EH (cell line): ENCODE results near the gene NOSIP.
"Not testable (repeated sequence)": the region's sequence is repeated elsewhere in the genome, so short reads cannot be mapped to it uniquely, and the experiment has no call there.

ENCODE experiments used
- DNase-seq: peaks from one replicate; pipeline ENCODE4 v3.0.0-alpha.2; 2015; ENCODE audit warnings: low read depth

The NOSIP gene, protein sequence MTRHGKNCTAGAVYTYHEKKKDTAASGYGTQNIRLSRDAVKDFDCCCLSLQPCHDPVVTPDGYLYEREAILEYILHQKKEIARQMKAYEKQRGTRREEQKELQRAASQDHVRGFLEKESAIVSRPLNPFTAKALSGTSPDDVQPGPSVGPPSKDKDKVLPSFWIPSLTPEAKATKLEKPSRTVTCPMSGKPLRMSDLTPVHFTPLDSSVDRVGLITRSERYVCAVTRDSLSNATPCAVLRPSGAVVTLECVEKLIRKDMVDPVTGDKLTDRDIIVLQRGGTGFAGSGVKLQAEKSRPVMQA

DNA sequence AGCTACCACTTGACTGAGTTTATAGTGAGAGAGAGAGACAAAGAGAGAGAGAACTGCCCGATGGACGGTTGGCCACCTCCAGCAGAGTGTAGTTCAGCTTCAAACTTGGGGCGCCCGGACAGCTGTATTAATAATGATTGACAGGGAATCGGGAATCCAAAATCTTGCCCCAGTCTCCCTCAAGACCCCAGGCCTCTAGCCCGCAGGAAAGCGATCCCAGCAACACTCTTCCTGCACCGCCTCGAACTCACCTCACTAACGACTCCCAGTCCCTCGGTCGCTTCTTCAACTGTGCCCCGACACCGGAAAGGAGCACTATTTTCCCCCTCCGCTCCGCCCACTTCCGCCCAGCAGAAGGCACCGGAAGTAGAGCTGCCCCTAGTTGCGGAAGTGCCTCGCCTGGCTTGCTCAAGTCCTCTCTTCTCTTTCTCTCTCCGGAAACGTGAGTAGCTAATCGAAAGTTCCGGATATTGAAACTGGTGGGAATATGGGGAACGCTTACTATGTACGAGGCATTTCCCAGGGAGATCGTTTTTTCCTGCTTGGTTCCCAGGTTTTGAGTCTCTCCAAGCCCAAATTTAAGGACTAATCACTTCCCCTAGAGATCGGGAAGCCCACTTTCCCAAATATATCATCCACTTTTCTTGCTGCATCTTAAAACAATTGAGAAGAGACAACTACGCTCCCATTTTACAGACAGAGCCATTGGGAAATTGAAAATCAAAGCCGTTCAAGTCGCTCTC is at the start of gene NOSIP:
Gene NOSIP (minus strand): TSS at position 293 of the 743 bp plus-strand sequence. CDS start 19,865 bp downstream, outside the sequence.
- DNase-seq: peak; percentile 96

DNA sequence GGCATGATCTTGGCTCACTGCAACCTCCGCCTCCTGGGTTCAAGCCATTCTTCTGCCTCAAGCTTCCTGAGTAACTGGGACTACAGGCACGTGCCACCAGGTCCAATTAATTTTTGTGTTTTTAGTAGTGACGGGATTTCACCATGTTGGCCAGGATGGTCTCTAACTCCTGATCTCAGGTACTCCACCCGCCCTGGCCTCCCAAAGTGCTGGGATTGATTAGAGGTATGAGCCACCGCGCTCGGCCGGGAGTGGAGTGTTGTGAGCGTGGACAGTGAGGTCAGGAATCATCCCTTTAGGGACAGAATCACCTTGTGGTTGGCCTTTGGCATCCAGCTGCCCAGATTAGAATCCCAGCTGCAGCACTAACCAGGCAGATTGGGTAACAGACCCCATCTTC is 49.3 kb upstream of the NOSIP start:
- no peak for DNase-seq

DNA sequence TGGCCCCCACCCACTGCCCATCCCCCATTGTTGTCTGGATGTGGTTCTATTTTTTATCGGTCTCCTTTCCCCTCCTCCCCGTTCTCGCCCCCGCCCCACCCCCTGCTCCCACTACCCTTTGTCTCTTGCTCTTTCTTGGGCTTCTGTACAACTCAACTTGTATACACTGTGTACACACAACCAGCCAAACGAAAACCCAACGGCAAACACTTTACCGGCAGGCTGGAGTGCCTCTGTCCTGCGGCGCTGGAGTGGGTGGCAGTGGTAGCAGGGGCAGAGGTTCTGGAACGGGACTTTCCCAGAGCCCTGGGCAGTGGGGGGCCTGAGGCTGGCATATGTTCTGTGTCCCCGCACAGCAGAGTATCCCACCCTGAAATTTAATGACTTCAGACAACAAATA is 45.9 kb upstream of the NOSIP start:
- no peak for DNase-seq

DNA sequence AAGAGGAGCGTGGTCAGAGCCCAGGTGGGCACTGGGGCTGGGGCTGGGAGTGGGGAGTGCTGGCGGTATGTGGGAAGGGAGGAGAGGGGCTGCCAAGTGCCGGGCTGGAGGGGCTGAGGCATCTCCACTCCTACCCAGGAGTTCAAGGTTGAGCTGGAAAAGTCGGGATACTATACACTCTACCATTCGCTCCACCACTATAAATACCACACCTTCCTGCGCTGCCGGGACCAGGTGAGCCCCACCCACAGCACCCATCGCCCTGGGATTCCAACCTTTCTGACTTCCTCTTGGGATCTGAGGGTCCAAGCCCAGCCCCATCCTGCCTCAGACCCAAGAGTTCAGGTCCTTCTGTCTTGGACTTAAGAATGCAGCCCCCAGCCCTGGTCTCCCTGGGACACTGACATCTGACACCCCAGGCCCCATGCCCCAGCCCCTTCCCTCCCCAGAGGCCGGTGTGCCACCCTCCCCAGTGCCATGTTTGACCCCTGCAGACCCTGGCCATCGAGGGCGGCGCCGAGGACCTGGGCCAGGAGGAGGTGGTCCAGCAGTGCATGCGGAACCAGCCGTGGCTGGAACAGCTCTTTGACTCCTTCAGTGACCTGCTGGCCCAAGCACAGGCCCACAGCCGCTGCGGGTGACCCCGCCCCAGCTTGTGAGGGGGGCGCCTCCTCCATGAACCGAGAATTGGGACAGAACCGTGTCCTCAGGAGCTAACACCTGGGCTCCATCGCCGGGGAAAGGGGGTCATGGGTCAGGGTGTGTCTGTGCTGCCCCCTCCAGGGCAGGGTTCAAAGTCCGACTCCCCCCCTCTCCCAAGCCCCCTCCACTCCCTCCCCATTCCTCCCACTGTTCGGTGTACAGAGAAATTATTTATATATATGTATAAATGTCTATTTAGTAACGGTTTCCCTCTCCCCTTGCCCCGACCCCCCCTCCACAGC is 44.9 kb upstream of the NOSIP start:
- DNase-seq: no peak

DNA sequence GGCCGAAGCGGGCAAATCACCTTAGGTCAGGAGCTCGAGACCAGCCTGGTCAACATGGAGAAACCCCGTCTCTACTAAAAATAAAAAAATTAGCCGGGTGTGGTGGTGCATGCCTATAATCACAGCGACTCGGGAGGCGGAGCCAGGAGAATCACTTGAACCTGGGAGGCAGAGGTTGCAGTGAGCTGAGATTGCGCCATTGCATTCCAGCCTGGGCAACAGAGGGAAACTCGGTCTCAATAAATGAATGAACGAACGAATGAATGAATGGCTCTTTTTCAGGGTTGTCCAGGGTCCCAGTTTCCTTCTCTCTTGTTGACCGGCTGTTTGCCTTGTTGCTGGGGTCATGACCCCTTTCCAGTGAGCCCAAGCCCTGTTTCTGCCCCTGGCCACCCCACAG is 37.5 kb upstream of the NOSIP start:
- DNase-seq: not testable (repeated sequence)

DNA sequence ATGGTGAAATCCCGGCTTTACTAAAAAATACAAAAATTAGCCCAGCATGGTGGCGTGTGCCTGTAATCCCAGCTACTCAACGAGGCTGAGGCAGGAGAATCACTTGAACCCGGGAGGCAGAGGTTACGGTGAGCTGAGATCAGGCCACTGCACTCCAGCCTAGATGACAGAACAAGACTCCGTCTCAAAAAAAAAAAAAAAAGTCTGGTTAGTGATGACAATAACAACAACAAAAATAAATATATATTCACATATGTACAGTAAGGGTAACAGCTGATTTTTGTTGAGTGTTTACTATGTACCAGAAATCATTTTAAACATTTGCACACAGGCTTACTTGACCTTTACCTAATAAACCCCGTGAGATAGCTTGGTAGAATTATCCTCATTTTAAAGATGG is 36.6 kb upstream of the NOSIP start:
- no peak for DNase-seq

DNA sequence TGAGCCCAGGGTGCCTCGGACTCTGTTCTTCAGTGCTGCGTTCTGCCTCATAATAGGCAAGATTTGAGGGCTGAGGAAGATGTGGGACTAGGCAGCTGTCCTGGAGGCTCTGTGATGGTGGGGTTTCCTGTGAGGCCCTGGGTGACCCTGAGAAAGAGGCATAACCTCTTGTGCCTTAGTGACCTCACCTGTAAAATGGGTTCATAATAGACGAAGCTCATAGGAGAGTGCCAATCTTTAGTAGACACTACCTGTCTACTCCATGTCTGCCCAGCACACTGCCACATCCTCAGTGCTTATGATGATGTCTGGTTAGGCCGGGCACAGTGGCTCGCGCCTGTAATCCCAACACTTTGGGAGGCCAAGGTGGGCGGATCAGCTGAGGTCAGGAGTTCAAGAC is 36.2 kb upstream of the NOSIP start:
- no peak for DNase-seq

DNA sequence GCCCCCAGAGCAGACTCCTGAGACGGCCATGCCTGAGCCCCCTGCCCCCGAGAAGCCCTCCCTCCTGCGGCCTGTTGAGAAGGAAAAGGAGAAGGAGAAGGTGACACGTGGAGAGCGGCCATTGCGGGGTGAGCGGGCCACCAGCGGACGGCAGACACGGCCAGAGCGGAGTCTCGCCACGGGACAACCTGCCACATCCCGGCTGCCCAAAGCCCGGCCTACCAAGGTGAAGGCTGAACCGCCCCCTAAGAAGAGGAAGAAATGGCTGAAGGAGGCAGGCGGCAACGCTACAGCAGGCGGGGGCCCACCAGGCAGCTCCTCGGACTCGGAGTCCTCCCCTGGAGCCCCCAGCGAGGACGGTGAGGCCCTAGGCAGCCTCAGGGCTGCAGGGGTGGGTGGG is 35.5 kb upstream of the NOSIP start:
- no peak for DNase-seq

DNA sequence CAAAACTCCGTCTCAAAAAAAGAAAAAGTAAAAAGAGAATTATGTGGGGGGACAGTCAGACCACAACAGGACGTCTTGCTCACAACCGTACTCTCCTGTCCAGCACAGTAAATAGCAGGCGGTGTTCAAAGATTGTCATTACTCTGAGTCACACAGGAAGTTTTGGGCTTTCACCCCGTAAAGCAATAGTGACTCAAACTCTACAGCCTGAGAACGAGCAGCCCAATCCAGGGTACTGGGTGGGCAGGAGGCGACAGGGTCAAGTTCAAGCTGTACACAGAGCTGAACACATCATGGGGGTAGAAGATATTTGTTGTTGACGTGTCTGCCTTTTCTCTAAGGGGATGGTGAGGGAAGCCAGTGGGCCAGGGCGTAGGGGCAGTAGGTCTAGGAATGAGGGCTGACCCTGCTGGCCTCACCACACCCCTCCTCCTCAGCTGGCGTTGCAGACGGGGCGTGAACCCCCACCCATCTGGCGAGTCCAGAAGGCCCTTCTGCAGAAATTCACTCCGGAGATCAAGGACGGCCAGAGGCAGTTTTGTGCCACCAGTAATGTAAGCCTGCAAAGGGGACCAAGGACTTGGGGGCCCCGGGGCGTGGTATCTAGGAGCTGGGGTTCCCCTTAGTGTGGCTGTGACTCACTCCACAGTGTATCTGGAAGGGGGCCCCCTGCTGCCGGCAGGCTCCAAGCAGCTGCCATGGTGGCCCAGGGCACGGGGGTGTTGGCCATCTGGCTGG is 33.9 kb upstream of the NOSIP start:
- DNase-seq: peak; percentile 92

DNA sequence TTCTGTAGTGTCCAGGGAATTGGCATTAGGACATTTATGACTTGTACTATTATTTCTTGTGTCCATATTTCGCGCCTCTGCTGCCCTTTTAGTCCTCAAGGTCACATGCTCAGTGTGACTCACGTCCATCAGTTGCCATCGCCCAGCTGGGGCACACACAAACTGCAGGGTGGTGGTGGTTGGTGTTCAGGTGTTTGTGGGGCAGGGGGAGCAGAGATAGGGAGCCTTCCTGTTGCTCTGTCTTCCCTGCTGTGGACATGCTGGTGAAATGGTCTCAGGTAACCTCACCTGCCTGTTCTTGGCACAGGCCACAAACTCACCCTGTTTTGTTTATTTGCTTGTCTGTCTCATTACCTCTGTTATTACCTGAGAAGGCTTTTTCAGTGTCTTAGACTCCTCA is 33.0 kb upstream of the NOSIP start:
- peak; percentile 52 for DNase-seq

DNA sequence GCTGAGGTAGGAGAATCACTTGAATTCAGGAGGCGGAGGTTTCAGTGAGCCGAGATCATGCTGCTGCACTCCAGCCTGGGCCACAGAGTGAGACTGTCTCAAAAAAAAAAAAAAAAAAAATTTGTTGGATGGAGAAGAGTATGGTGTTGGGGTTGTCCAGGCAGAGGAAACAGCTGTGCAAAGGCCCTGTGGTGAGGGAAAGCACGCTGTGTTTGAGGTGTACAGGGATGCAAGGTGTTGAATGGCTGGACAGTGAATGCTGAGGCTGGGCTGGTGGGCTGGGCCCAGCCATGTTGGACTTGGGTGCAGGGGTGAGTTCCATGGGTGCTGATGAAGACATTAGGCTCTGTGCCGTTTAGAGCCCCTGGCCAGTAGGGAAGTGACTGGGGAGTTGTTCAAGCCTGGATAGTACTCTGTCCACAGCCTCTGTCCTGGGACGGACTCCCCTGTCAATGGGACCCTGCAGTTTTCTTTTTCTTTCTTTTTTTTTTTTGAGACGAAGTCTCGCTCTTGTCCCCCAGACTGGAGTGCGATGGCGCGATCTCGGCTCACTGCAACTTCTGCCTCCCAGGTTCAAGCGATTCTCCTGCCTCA is 29.2 kb upstream of the NOSIP start:
- no peak for DNase-seq

DNA sequence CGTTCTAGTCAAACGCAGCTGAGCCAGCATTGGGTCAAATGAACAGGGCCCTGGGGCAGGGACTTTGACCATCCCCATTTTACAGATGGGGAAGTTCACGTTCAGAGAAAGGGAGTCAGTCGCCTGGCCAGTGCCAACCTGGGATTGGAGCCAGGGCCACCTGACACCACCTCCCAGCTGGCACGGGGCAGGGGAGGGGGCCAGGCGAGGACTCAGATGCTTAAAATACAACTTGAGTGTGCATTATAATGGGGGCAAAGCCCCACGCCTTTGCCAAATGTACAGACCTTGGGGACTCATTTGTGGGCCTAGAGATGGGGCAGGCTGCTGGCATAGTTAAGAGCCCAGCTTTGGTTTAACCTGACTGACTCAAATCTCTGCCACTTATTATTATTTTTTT is 25.2 kb upstream of the NOSIP start:
- no peak for DNase-seq

DNA sequence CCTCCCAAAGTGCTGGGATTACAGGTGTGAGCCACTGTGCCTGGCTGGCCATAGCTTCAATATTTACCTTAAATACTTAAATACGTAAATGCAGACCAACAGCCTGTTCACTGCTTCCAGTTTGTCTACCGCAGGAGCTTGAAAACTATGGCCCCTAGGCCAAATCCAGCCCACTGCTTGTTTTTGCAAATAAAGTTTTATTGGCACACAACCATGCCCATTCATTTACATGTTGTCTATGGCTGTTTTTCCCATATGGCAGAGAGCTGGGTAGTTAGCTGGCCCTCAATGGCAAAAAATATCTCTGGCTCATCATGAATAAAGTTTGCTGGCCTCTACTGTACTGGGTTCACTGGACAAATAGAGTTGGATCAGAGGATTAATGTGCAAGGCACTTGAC is 22.4 kb upstream of the NOSIP start:
- DNase-seq: no peak

DNA sequence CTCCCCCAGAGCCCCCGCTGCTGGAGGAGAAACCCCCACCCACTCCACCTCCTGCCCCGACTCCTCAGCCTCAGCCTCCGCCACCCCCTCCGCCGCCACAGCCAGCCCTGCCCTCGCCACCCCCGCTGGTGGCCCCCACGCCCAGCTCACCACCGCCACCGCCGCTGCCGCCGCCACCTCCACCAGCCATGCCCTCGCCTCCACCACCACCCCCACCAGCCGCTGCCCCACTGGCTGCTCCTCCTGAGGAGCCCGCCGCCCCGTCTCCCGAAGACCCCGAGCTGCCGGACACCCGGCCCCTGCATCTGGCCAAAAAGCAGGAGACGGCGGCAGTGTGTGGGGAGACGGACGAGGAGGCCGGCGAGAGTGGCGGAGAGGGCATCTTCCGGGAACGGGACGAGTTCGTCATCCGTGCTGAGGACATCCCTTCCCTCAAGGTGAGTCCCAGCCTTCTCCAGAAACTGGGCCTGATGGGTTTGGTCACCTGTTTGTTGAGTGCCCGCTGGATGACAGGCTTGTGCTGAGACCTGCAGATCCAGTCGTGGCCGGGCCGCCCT is 21.2 kb upstream of the NOSIP start:
- no peak for DNase-seq

DNA sequence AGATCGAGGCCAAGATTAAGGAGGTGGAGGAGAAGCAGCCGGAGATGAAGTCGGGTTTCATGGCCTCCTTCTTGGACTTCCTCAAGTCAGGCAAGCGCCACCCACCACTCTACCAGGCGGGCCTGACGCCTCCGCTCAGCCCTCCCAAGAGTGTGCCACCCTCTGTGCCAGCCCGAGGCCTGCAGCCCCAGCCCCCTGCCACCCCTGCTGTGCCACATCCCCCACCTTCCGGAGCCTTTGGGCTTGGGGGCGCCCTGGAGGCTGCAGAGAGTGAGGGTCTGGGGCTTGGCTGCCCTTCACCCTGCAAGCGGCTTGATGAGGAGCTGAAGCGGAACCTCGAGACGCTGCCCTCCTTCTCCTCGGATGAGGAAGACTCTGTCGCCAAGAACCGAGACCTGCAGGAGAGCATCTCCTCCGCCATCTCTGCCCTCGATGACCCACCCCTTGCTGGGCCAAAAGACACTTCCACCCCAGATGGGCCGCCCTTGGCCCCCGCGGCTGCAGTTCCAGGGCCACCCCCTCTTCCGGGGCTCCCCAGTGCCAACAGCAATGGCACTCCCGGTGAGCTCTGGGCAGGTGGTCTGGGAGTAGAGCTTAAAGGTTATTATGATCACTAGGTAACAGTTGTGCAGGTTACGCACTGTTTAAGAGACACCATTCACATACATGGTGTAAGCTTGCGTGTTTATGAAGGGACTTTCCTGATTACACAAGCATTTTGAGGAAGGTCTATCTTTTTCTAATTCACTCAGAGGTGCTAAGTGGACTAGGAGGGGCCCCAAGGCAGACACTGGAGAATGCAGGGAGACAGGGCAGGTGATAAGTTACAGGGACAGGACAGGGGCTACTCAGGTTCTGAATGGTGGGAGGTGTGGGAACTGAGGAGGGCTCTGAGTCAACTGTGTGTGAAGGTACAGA is 19.3 kb upstream of the NOSIP start:
- no peak for DNase-seq

DNA sequence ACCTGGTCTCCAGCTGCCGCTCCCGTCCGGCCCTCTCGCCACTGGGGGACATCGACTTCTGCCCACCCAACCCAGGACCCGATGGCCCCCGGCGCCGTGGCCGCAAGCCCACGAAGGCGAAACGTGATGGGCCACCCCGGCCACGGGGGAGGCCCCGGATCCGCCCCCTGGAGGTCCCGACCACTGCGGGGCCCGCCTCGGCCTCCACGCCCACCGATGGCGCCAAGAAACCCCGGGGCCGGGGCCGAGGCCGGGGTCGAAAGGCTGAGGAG is 17.3 kb upstream of the NOSIP start:
- DNase-seq: no peak

DNA sequence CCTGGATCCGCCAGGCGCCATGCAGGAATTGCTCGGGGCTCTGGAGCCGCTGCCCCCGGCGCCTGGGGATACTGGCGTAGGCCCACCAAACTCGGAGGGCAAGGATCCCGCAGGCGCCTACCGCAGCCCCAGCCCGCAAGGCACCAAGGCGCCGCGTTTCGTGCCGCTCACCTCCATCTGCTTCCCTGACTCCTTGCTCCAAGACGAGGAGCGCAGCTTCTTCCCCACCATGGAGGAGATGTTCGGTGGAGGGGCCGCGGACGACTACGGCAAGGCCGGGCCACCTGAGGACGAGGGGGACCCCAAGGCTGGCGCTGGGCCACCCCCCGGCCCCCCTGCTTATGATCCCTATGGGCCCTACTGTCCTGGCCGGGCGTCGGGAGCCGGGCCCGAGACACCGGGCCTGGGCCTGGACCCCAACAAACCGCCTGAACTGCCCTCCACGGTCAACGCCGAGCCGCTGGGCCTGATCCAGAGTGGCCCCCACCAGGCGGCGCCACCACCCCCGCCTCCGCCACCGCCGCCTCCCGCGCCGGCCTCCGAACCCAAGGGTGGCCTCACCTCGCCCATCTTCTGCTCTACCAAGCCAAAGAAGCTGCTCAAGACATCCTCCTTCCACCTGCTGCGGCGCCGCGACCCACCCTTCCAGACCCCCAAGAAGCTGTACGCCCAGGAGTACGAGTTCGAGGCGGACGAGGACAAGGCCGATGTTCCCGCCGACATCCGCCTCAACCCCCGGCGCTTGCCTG is 16.8 kb upstream of the NOSIP start:
- DNase-seq: no peak

DNA sequence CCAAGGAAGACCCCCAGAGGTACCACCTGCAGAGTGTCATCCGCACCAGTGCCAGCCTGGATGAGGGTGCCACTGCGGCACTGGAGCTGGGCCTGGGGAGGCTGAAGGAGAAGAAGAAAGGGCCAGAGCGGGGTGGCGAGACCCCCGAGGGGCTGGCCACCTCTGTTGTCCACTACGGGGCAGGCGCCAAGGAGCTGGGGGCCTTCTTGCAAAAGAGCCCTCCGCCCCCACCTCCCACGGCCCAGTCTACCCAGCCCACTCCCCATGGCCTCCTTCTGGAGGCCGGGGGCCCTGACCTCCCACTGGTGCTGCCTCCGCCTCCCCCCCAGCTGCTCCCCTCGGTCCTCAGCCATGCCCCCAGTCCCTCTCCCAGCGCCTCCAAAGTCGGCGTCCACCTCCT is 16.1 kb upstream of the NOSIP start:
- DNase-seq: no peak

DNA sequence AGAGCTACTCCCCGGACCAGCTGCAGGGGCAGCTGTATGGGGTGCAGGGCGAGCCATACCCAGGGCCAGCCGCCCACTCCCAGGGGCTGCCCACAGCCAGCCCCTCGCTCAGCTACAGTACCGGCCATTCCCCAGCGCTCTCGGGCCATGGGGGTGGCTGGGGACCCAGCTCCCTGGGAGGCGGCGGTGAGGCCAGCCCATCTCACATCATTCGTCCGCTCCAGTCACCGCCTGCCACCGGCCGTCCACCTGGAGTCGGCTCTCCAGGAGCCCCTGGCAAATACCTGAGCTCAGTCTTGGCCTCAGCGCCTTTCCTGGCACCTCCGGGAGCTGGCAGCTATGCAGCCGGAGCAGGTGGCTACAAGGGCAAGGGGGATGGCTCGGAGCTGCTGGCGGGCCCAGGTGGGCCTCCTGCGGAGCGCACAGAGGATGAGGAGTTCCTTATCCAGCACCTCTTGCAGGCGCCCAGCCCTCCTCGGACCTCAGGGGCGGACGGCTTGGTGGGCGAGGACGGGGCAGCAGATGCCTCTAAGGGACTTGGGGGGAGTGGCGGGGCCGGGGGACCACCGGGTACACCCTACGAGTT is 15.6 kb upstream of the NOSIP start:
- DNase-seq: no peak
